ENCODE results near the gene MAD1L1.

Gene MAD1L1

GRCh38 chr7:2201686-2202360 lies 30.9 kb downstream of the MAD1L1 start:
- no peak for DNase-seq (ENCODE audit: low read depth in 1 of 2, low spot score in 1 of 2)

GRCh38 chr7:2201128-2201527 lies 31.6 kb downstream of the MAD1L1 start:
- no peak for DNase-seq (ENCODE audit: low read depth in 1 of 2, low spot score in 1 of 2)

- no peak for DNase-seq (ENCODE audit: low read depth in 1 of 2, low spot score in 1 of 2)
Measured at GRCh38 chr7:2200584-2200980, 32.2 kb downstream of the MAD1L1 start.

GRCh38 chr7:2199956-2200583 lies 32.7 kb downstream of the MAD1L1 start:
- no peak for DNase-seq (ENCODE audit: low read depth in 1 of 2, low spot score in 1 of 2)

GRCh38 chr7:2199528-2199927 lies 33.2 kb downstream of the MAD1L1 start:
- DNase-seq (ENCODE audit: low read depth in 1 of 2, low spot score in 1 of 2), result no peak

- DNase-seq (ENCODE audit: low read depth in 1 of 2, low spot score in 1 of 2), result no peak
Measured at GRCh38 chr7:2198760-2199159, 34.0 kb downstream of the MAD1L1 start.

- no peak for DNase-seq (ENCODE audit: low read depth in 1 of 2, low spot score in 1 of 2)
Measured at GRCh38 chr7:2198206-2198605, 34.5 kb downstream of the MAD1L1 start.

GRCh38 chr7:2197436-2198155 lies 35.1 kb downstream of the MAD1L1 start:
- DNase-seq (ENCODE audit: low read depth in 1 of 2, low spot score in 1 of 2), result no peak

GRCh38 chr7:2196381-2197378 lies 36.1 kb downstream of the MAD1L1 start:
- DNase-seq (ENCODE audit: low read depth in 1 of 2, low spot score in 1 of 2), result no peak

- DNase-seq (ENCODE audit: low read depth in 1 of 2, low spot score in 1 of 2), result no peak
Measured at GRCh38 chr7:2195400-2196246, 37.1 kb downstream of the MAD1L1 start.

GRCh38 chr7:2193575-2194305 lies 39.0 kb downstream of the MAD1L1 start:
- DNase-seq (ENCODE audit: low read depth in 1 of 2, low spot score in 1 of 2), result no peak

- DNase-seq (ENCODE audit: low read depth in 1 of 2, low spot score in 1 of 2), result no peak
Measured at GRCh38 chr7:2192831-2193534, 39.8 kb downstream of the MAD1L1 start.

- DNase-seq (ENCODE audit: low read depth in 1 of 2, low spot score in 1 of 2), result no peak
Measured at GRCh38 chr7:2191016-2191415, 41.7 kb downstream of the MAD1L1 start.

- DNase-seq (ENCODE audit: low read depth in 1 of 2, low spot score in 1 of 2), result no peak
Measured at GRCh38 chr7:2190531-2190930, 42.2 kb downstream of the MAD1L1 start.

GRCh38 chr7:2186166-2186565 lies 46.6 kb downstream of the MAD1L1 start:
- DNase-seq (ENCODE audit: low read depth in 1 of 2, low spot score in 1 of 2), result no peak

- no peak for DNase-seq (ENCODE audit: low read depth in 1 of 2, low spot score in 1 of 2)
Measured at GRCh38 chr7:2185715-2186114, 47.0 kb downstream of the MAD1L1 start.

- no peak for DNase-seq (ENCODE audit: low read depth in 1 of 2, low spot score in 1 of 2)
Measured at GRCh38 chr7:2182461-2182860, 50.3 kb downstream of the MAD1L1 start.

GRCh38 chr7:2181077-2181854 lies 51.5 kb downstream of the MAD1L1 start:
- no peak for DNase-seq (ENCODE audit: low read depth in 1 of 2, low spot score in 1 of 2)

Measured in stimulated activated CD4-positive, alpha-beta T cell treated with anti-CD3 and anti-CD28 coated beads, Interleukin-15, amount 100 ng/mL, for 1 hour (primary cell).